Measurements from ENCODE around the gene HBS1L.
A peak's percentile ranks its signal among the peaks of the same experiment; 100 is the strongest.

The HBS1L gene

GRCh38 chr6:134982161-134982560, 72.5 kb downstream of the HBS1L start:
- TF ChIP-seq GATA3 (IDR thresholded peaks at IDR 0.05; ENCODE audit: low read depth, low read length): no peak

DNA sequence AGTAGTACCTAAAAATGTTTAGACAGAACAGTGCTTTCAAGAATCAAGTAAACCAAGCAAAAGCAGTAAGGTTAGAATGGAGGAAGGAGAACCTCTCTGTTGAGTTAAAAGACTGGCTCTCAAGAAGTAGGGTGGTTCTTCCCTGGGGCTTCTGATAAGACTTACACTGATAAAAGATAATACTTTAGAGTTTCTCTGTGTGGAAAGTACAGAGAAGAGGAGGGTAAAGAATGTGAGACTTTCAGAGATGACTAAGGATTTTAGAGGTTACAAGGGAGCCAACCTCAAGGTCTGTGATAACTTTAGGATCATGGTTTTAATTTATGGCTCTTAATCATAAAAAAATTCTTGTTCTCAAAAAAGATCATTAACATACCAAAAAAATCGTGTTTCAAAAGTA, 73.8 kb downstream of the HBS1L start:
- TF ChIP-seq GATA2 (IDR thresholded peaks at IDR 0.05; ENCODE audit: low read depth, low read length) (no peak), GATA3 (IDR thresholded peaks at IDR 0.05; ENCODE audit: low read depth, low read length) (no peak)

- TF ChIP-seq GATA3 (IDR thresholded peaks at IDR 0.05; ENCODE audit: low read depth, low read length) (no peak), GATA2 (IDR thresholded peaks at IDR 0.05; ENCODE audit: low read depth, low read length) (no peak)
Observed at GRCh38 chr6:134979142-134979541, 75.5 kb downstream of the HBS1L start.

- TF ChIP-seq GATA3 (IDR thresholded peaks at IDR 0.05; ENCODE audit: low read depth, low read length): no peak
- TF ChIP-seq GATA2 (IDR thresholded peaks at IDR 0.05; ENCODE audit: low read depth, low read length): no peak
Observed at GRCh38 chr6:134974370-134974769, 80.3 kb downstream of the HBS1L start.

- no peak for TF ChIP-seq GATA3 (IDR thresholded peaks at IDR 0.05; ENCODE audit: low read depth, low read length)
- TF ChIP-seq GATA2 (IDR thresholded peaks at IDR 0.05; ENCODE audit: low read depth, low read length): no peak
Observed at GRCh38 chr6:134967711-134968110, 86.9 kb downstream of the HBS1L start.

- TF ChIP-seq GATA3 (IDR thresholded peaks at IDR 0.05; ENCODE audit: low read depth, low read length) (no peak), GATA2 (IDR thresholded peaks at IDR 0.05; ENCODE audit: low read depth, low read length) (no peak)
Observed at GRCh38 chr6:134964451-134965203, 90.0 kb downstream of the HBS1L start.

- TF ChIP-seq GATA2 (IDR thresholded peaks at IDR 0.05; ENCODE audit: low read depth, low read length) (no peak), GATA3 (IDR thresholded peaks at IDR 0.05; ENCODE audit: low read depth, low read length) (no peak)
Observed at GRCh38 chr6:134962421-134962820, 92.2 kb downstream of the HBS1L start.

DNA sequence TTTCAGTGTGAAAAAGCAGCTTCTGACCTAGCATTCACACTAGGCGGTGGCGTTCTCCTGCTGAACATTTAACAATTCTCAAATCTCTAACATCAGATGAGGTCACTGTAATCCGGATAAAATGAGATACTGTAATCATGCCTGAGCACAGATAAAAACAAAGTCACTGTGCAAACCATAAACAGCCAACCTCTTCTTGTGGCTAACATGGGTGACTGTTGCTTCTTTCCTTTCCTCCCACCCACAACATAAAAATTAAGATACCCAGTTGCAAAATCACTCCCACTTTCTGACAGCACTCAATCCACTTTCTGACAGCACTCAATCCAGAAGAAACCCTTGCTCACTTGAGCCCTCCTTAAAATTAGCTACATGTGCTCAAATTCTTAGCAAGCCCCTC, 93.3 kb downstream of the HBS1L start:
- no peak for TF ChIP-seq GATA2 (IDR thresholded peaks at IDR 0.05; ENCODE audit: low read depth, low read length)
- TF ChIP-seq GATA3 (IDR thresholded peaks at IDR 0.05; ENCODE audit: low read depth, low read length): no peak

DNA sequence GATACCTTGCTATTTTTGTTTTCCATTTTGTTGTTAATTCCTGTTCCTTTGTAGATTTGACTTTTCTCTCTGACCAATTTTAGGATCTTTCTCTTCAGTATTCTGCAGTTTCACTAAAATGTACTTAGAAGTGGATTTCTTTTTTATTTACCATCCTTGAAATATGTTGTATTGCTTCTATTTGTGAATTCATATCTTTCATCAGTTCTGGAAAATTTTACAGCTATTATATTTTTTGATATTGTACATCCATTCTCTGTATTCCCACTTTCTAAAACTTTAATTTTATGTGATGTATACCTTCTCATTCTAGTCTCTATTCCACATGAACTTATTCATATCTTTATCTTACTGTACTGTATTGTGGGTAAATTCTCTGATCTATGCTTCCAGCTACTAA, 95.0 kb downstream of the HBS1L start:
- TF ChIP-seq GATA2 (IDR thresholded peaks at IDR 0.05; ENCODE audit: low read depth, low read length) (no peak), GATA3 (IDR thresholded peaks at IDR 0.05; ENCODE audit: low read depth, low read length) (no peak)

DNA sequence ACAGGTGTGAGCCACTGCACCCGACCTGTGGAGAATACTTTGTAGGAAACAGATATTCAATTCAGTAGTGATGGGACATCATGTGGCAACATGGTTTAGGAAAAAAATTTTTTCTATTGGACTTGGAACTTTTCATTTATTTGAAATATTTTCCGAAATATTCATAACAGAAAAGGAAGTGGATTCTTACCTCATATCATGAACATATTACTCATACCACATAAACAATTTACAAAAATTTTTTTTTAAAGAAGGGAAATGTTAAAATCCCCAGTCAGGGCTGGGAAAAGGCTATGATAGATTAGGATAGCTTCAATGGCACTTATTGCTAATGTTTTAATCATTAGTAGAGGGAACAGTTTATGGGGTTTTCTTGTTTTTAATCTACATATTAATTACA, 97.9 kb downstream of the HBS1L start:
- TF ChIP-seq GATA3 (IDR thresholded peaks at IDR 0.05; ENCODE audit: low read depth, low read length): no peak

- TF ChIP-seq GATA3 (IDR thresholded peaks at IDR 0.05; ENCODE audit: low read depth, low read length) (no peak), GATA2 (IDR thresholded peaks at IDR 0.05; ENCODE audit: low read depth, low read length) (no peak)
Observed at GRCh38 chr6:134956032-134956431, 98.6 kb downstream of the HBS1L start.

- TF ChIP-seq GATA2 (IDR thresholded peaks at IDR 0.05; ENCODE audit: low read depth, low read length): no peak
- no peak for TF ChIP-seq GATA3 (IDR thresholded peaks at IDR 0.05; ENCODE audit: low read depth, low read length)
Observed at GRCh38 chr6:134954272-134955000, 100.2 kb downstream of the HBS1L start.

- TF ChIP-seq GATA3 (IDR thresholded peaks at IDR 0.05; ENCODE audit: low read depth, low read length): no peak
- TF ChIP-seq GATA2 (IDR thresholded peaks at IDR 0.05; ENCODE audit: low read depth, low read length): no peak
Observed at GRCh38 chr6:134951494-134952263, 102.9 kb downstream of the HBS1L start.

DNA sequence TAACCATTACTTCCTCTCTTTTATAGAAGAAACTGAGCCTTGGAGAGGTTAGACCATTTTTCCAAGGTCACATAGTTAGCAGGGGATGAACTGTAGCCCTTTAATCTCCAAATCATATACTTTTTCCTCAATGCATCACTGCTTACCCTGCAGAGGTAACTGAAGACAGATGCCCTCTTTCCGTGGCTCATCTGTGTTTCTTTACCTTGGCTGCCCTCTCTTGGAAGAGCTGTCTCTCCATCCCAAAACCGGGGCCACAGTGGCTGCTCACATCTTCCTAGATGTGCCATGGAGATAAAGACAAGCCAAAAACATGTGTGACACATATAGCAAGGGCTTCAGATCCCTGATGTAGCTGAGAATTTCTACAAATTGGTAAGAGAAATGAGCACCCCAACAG, 104.1 kb downstream of the HBS1L start:
- TF ChIP-seq GATA3 (IDR thresholded peaks at IDR 0.05; ENCODE audit: low read depth, low read length) (no peak), GATA2 (IDR thresholded peaks at IDR 0.05; ENCODE audit: low read depth, low read length) (peak; percentile 49)

- TF ChIP-seq GATA3 (IDR thresholded peaks at IDR 0.05; ENCODE audit: low read depth, low read length): no peak
- no peak for TF ChIP-seq GATA2 (IDR thresholded peaks at IDR 0.05; ENCODE audit: low read depth, low read length)
Observed at GRCh38 chr6:134949927-134950326, 104.7 kb downstream of the HBS1L start, which contains the start of gene ALDH8A1. ALDH8A1 (minus strand) TSS chr6:134950101; CDS start chr6:134950053, 48 bp downstream.
